NOMO-1 (cell line): ENCODE results near the gene SCN1B.
"Not testable (repeated sequence)": the region's sequence is repeated elsewhere in the genome, so short reads cannot be mapped to it uniquely, and the experiment has no call there.

Source experiments
- DNase-seq, 2 experiments: peaks; one replicate each; lab custom pipeline; 2025; ENCODE audit not compliant: unreplicated experiment in 2 of 2; lab: John Stamatoyannopoulos, UW

SCN1B gene

DNA sequence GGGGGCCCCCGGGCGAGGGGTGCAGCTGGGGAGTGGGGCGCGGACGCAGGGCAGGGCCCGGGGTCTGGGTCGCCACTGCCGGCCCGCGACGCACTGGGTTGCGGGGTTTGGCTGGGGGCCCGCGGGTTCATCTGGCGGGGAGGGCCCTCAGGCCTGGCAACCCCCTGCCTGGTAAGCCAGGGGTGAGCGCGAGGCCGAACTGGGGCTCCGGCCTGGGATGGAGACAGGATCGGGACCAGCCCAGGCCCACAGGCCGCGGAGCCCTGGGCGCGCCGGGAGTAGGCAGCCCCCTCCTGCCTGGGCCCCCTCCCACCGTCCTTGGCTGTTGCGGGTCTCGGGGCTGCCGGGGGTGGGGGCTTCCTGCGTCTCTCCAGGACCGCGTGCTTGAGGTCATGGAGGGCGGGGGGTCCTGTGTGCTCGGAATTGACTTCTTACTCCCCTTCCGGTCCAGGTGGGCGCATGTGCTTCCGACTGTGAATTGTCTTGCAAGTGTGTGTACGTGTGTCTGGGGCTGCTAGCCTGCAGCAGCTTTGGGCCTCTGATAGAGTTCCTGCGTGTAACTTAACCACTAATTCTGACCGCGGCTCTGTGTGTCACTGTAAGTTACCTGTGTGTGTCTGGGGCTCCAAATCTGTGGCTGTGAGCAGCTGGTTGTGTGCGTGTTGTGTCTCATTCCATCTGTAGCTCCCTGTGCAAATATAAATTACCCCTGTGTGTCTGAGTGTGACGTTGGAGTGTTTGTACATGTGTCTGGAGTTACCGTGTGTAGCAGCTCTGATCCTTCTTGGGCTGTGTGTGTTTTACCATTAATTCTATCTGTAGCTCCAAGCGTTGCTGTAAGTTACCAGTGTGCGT is 29.4 kb upstream of the SCN1B start:
- peak in 1 of 2 experiments; percentile 31 for DNase-seq

DNA sequence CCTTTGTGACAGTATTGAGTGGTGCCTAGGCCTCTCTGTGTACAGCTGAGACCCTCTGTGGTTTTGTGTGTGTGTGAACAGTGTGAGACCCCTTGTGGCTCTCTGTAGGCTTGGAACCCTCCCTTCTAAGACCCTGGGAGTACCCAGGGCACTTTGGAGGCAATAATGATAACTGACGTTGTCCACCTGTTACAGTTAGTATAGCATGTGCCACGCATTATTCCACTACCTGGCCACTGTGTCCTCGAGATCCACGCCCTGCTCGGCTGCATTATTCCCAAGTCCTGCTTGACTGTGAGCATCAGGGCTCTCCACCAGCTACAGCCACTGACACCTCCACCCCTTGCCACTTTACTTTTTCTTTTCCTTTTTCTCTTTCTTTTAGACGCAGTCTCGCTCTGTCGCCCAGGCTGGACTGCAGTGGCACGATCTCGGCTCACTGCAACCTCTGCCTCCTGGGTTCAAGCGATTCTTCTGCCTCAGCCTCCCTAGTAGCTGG is 28.2 kb upstream of the SCN1B start:
- DNase-seq = no peak

DNA sequence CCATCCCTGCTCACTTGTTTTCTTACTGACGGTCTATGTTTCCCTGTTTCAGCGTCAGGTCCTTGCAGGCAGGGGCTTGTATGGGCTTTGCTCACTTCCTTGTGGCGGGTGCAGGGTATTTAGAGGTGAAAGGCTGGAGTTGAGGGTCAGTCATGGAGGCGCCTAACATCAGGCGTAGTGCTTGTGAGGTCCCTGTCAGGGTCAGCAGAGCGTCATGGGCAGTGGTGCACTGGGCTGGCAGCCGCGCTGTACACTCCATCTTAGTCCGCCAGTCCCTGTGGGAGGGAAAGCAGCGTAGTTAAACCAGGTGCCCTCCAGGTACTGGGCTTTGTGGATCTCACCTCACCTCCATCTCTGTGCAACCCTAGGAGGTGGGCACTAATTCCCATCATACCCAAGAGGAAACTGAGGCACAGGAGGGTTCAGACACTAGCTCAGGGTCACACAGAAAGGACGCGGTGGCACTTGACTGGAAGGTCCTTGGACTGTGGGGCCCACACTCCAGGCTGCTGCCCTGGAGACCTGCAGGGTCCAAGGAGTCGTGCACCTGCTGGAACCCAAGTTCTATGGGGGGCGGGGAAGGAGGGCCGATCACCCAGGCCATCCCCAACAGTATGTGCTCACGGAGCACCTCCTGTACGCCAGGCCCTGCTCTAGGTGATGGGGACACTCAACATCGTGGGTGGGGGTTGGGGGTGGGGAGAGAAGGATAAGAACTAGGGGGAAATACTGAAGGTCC is 25.6 kb upstream of the SCN1B start:
- DNase-seq = no peak

DNA sequence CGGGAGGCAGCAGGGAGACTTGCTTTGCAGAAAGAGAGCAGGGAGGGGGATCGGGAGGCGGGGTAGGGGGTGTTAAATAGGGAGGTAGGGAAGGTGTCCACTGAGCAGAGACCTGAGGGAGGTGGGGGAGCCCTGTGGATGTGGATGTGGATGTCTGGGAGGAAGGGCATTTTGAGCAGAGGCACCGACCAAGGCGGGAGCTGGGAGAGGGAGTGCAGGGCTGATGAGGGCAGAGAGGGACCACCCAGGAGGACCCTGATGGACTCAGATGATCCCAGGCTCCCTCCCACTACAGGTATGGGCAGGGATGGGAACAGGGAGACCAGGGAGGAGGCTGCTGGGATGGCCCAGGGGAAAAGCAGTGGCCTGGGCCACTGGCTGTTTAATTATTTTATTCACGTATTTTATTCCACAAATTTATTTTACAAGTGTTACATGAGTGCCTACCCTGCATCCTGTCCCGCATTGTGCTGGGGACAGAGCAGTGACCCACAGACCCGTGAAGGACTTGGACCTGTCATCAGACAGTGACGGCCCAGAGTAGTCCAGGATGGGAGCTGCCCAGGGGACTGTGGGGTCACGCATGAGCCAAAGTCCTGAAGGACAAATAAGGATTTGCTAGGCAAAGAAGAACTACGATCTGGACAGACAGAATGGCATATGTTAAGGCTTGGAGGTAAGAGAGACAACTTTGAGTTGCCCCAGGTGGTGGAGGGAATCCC is 24.9 kb upstream of the SCN1B start:
- DNase-seq = no peak

DNA sequence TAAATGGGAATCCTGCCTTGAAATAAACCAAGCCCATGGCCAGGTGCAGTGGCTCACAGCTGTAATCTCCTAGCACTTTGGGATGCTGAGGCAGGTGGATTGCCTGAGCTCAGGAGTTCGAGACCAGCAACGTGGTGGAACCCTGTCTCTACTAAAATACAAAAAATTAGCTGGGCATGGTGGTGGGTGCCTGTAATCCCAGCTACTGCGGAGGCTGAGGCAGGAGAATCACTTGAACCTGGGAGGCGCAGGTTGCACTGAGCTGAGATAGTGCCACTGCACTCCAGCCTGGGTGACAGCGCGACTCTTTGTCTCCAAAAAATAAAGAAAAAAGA is 24.3 kb upstream of the SCN1B start:
- DNase-seq = not testable (repeated sequence)

DNA sequence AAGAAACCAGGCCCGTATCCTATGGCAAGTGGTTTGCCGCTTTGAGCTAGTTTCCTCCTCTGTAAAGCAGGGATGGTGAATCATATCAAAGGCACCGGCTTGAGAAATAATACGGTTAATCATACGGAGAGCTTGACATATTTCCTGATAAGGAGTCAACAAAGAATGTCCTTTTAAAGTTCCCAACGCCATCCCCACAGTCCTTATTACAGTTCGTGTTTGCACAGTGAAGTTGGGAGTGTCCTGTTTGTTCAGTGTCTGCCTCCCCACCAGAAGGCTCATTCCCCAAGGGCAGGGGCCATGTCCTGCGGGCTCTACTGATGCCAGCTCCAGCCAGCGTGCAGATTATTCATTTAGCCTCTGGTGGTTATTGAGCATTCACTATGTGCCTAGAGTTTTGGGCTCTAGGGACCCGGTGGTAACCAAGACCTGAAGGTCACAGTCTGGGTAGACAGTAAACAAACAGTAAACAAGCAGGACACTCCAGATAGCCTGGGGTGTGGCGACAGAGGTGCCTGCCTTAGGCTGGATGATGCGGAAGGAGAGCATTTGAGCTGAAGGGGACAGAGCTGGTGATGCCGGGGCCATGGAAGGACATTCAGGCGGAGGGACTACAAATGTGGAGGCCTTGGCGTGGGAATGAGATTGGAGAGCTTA is 23.8 kb upstream of the SCN1B start:
- no peak for DNase-seq

DNA sequence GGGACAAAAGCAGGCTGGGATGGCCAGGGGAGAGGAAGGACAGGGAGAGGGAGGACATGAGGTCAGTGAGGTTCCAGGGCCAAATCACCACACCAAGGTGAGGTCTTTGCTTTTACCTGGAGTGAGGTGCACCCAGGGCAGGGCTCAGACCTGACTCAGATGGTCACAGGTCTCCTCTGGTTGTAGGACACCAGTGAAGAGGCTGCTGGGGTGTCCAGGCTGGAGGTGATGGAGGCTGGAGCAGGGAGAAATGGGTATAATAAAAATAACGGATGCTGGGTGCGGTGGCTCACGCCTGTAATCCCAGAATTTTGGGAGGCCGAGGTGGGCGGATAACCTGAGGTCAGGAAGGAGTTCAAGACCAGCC is 23.3 kb upstream of the SCN1B start:
- no peak for DNase-seq

DNA sequence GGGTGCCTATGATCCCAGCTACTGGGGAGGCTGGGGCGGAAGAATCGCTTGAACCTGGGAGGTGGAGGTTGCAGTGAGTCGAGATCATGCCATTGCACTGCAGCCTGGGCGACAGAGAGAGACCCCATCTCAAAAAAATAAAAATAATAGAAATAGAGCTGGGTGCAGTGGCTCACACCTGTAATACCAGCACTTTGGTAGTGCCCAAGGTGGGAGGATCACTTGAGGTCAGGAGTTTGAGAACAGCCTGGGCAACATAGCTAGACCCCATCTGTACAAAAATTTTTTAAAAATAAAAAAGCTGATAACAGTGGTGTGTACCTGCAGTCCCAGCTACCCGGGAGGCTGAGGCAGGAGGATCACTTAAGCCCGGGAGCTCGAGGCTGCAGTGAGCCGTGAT is 22.8 kb upstream of the SCN1B start:
- DNase-seq = not testable (repeated sequence)

DNA sequence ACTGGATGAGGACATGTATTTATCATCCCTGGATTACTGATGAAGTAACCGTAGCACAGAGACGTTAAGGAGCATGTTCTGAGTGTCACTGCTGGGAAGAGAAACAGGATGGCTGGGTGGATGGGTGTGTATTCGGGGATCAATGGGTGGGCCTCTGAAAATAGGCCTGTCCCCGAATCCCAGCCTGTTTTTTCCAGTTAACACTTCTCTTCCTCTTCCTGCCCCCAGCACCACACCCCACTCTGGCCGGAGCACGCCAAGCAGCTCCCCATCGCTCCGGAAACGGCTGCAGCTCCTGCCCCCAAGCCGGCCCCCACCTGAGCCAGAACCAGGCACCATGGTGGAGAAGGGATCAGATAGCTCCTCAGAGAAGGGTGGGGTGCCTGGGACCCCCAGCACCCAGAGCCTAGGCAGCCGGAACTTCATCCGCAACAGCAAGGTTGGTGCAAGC is 21.4 kb upstream of the SCN1B start:
- DNase-seq = no peak

DNA sequence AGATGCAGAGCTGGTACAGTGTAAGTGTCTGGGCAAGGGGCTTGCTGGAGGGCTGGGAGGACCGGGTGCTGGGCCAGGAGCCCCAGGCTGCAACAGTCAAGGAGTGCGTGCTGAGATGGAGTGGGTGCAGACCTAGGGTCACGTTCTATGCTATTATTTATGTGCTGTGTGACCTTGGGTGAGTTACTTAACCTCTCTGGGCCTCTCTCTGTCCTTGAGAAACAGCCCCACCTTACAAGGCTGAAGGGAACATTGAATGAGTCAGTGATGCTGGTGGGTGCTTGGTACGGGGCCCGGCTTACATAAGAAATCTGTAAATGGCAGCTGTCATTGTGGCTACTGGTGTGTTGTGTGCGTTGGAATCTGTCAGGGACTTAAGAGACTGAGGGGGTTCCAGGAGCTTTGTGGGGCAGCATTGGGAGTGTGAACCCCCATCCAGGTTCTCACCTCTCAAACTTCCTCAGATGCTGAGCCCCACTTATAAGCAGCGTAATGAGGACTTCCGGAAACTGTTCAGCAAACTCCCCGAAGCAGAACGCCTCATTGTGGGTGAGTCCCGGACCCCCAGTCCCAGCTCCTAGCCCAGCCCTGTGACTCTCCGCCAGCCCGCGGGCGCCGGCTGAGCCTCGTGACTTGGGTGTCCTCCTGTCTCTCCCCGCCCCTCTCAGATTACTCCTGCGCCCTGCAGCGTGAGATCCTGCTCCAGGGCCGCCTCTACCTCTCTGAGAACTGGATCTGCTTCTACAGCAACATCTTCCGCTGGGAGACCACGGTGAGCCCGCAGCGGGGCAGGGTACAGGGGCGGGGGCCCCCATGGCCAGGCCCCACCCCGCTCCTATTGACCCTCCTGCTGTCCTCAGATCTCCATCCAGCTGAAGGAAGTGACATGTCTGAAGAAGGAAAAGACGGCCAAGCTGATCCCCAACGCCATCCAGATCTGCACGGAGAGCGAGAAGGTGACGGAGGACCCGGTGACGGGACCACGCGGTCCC is 20.6 kb upstream of the SCN1B start:
- no peak for DNase-seq

DNA sequence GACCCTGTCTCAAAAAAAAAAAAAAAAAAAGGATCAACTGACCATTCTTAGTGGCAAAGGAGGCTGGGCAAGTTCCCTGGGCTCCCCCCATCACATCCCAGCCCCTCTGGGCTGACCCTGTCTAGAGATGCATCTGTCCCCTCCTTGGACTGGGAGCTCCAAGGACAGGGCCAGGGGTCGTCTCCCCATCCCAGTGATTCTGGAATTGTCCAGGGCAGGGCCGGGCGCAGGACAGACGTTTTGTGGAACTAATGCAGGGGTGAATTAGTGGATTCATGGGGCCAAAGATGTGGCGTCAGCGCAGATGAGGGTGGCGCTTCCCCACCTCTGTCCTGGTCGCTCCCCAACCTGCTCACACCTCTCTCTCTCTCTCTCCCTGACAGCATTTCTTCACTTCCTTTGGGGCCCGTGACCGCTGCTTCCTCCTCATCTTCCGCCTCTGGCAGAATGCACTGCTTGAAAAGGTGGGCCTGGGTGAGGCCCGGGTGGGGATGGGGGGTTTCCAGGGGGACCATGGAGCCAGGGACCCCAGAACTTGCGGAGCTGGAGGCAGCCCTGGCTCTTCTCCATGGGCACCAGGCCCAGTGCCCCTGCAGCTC is 19.1 kb upstream of the SCN1B start:
- DNase-seq = no peak

DNA sequence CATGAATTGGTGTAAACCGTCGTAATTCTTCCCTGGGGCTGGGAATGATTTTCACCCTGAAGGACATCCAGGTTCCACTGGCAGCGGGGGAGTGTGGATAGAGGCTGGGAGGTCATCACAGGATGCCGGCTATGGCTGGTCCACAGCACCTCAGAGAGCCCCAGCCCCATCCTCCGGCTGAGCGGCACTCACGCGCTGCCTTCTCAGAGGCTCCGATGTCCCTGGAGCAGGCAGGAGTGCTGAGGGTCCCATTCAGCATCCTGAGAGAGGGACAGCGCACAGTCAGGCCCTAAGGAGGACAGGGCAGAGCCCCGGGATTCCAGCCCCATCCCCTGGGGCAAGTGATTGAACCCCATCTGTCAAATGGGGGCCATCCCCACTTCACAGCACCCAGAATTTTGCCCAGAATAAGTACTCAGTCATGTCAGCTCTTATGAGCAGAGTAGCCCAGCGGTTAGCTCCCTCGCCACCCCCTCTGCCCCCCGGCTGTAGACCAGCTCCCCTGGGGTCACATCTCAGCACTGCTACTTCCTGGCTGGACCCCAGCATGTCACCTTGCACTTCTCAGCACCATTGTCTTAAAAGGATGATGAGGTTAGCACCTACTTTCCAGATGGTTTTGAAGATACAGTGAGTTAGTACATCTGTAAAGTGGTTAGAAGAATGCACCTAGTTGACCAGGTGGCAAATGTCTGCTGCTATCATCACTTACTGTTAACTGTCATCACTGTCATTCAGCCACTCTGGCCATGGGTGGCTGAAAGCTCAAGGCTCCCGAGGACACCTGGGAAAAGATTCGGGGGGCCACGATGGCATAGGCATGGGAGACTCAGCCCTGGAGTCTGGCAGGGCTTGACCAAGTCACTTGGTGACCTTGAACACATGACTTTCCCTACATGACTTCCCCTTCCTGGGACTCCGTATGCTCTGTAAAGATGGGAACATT is 18.3 kb upstream of the SCN1B start:
- DNase-seq = no peak

DNA sequence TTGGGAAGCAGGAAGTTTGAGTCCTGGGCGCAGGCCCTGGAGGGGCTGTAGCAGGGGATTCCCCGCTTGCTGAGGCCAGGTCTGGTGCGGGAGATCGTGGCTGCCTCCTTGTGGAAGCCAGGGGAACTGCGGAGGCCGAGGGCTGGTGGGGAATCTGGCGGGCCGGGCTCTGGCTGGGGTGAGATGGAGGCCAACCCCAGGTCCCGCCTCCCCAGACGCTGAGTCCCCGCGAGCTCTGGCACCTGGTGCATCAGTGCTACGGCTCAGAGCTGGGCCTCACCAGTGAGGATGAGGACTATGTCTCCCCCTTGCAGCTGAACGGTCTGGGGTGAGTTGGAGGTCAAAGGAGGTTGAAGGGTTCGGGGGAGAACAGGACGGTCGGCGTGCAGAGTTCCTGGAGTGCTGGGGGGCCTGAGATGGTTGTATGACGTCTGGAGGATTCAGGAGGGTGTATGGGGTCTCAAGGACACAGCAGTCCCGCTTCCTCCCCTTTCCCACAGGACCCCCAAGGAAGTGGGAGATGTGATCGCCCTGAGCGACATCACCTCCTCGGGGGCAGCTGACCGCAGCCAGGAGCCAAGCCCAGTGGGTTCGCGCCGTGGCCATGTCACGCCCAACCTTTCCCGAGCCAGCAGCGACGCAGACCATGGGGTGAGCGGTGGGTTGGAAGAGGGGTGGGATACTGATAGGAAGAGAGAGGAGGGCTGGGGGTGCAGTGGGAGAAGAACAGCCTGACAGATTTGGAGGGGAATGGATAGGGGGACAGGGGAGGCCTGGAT is 17.0 kb upstream of the SCN1B start:
- DNase-seq = no peak

DNA sequence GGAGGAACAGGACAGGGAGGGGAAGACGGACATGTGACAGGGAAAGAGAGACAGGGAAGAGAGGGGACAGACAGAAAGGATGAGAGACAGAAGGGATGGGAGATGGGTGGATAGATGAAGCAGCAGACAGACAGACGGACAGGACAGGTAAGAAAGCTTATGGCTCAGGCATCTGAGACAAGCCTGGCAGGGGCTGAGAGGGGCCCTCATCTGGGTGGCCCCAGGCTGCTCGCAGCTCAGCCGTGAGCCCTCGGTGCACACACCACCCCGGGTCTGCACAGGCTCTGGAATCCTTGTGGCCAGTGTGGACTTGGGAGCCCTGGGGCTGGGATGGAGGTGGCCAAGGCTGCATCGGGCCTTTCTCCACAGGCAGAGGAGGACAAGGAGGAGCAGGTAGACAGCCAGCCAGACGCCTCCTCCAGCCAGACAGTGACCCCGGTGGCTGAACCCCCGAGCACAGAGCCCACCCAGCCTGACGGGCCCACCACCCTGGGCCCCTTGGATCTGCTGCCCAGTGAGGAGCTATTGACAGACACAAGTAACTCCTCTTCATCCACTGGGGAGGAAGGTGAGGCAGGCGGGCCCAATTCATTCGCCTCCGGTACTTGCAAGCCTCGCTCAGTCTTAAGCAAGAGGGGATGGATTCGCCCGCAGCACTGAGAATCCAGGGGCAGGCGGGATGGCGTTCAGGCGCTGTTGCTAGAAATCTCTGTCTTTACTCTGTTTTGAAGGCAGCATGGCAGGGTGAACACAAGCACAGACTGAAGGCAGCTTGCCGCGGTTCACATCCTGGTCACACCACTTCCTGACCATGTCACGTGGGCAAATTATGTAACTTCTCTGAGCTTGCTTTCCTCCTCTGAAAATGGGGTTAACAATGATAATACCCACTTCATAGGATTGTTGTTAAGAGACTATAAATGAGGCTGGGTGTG is 16.2 kb upstream of the SCN1B start:
- peak; percentile 60 to 87 for DNase-seq

DNA sequence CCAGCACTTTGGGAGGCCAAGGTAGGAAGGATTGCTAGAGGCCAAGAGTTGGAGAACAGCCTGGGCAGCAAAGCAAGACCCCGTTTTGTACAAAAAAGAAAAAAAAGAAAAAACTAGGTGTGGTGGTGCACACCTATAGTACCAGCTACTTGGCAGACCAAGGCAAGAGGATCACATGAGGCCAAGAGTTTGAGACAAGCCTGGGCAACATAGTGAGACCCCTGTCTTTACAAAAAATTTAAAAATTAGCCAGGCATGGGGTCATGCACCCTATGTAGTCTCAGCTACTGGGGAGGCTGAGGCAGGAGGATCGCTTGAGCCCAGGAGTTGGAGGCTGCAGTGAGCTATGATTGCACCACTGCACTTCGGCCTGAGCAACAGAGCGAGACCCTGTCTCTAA is 15.5 kb upstream of the SCN1B start:
- DNase-seq = not testable (repeated sequence)

DNA sequence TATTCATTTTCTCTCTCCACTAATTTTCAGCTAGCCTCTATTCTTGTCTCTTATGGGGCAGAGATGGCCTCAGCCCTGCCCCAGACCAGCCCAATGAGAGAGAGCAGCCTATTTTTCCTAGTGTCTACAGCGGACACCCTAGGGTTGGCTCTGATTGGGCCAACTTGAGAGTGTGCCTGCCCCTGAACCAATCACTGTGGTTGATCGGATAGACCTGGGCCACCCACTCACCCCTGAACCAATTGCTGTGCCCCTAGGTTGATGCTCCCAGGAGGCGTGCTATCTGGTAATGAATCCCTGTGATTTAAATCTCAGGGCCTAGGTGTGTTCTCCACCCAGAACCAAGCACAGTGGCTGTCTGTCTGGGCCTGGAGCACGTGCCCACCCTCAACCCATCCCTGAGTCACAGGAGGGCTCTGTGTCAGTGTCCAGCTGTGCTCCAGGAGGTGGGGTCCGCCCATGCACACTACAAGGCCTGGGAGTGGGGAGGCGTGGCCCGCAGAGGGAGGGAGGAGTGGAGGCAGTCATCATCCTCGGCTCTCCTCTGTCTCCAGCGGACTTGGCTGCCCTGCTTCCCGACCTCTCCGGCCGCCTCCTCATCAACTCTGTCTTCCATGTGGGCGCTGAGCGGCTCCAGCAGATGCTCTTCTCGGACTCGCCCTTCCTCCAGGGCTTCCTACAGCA is 14.9 kb upstream of the SCN1B start:
- no peak for DNase-seq
